Neuronal stem cell (in vitro differentiated cells): Measurements from ENCODE around the gene CANT1.

Experiments
- DNase-seq: peaks from one replicate; pipeline ENCODE4 v3.0.0-alpha.2; 2013; ENCODE audit warnings: low spot score
- H2AFZ ChIP-seq: one replicate; pipeline ENCODE4 v1.6.1; 2013; ENCODE audit warnings: mild to moderate bottlenecking, low read length, inconsistent platforms
- H2AK5ac ChIP-seq: 2 replicates; pipeline ENCODE4 v1.6.1; 2013; ENCODE audit warnings: low read depth, mild to moderate bottlenecking, inconsistent platforms, low read length, moderate library complexity, mixed read lengths
- H2BK120ac ChIP-seq: 2 replicates; pipeline ENCODE4 v1.6.1; 2013; ENCODE audit warnings: low read depth, mild to moderate bottlenecking, inconsistent platforms, low read length, moderate library complexity, mixed read lengths
- H2BK12ac ChIP-seq: one replicate; pipeline ENCODE4 v1.6.1; 2013; ENCODE audit warnings: low read length, inconsistent platforms
- H2BK15ac ChIP-seq: 2 replicates; pipeline ENCODE4 v1.6.1; 2013; ENCODE audit warnings: mild to moderate bottlenecking, low read length, inconsistent platforms, mixed read lengths
- H2BK5ac ChIP-seq: one replicate; pipeline ENCODE4 v1.6.1; 2013; ENCODE audit warnings: inconsistent platforms, mild to moderate bottlenecking, low read length, moderate library complexity
- H3K14ac ChIP-seq: one replicate; pipeline ENCODE4 v1.6.1; 2013; ENCODE audit warnings: low read length, inconsistent platforms
- H3K18ac ChIP-seq: 2 replicates; pipeline ENCODE4 v1.6.1; 2013; ENCODE audit warnings: low read length, inconsistent platforms
- H3K23ac ChIP-seq: 2 replicates; pipeline ENCODE4 v1.6.1; 2013; ENCODE audit warnings: low read depth, mild to moderate bottlenecking, mixed read lengths, low read length, inconsistent platforms; ENCODE audit not compliant: poor library complexity
- H3K27ac ChIP-seq: replicated peaks from 3 replicates; pipeline ENCODE4 v1.5.1; 2013; ENCODE audit warnings: low read length, inconsistent platforms
- H3K27me3 ChIP-seq, 3 experiments: 2 replicates each; pipeline ENCODE4 v1.6.1; 2013; ENCODE audit warnings: low read length in 3 of 3, mild to moderate bottlenecking in 2 of 3, inconsistent platforms in 1 of 3, low read depth in 1 of 3, mixed read lengths in 1 of 3, moderate library complexity in 1 of 3; ENCODE audit not compliant: control insufficient read depth in 3 of 3, insufficient read depth in 3 of 3
- H3K36me3 ChIP-seq, 2 donors: replicated peaks in 1 of 2; 2 replicates each; pipeline ENCODE4 v1.6.1; 2013; ENCODE audit warnings: low read length in 2 of 2; ENCODE audit not compliant: control insufficient read depth in 2 of 2, insufficient read depth in 2 of 2
- H3K4ac ChIP-seq: 2 replicates; pipeline ENCODE4 v1.6.1; 2013; ENCODE audit warnings: inconsistent platforms, mild to moderate bottlenecking, low read length, moderate library complexity
- H3K4me1 ChIP-seq, 2 donors: 1 replicate in 1 of 2; 2 replicates in 1 of 2; pipeline ENCODE4 v1.6.1; 2013; ENCODE audit warnings: low read length in 2 of 2, low read depth in 1 of 2; ENCODE audit not compliant: control insufficient read depth in 2 of 2, insufficient read depth in 1 of 2
- H3K4me2 ChIP-seq: one replicate; pipeline ENCODE4 v1.6.1; 2013; ENCODE audit warnings: mild to moderate bottlenecking, low read length, inconsistent platforms; ENCODE audit not compliant: insufficient read depth, poor library complexity, severe bottlenecking
- H3K4me3 ChIP-seq, 2 donors: 2 replicates each; pipeline ENCODE4 v1.5.1; 2013; ENCODE audit warnings: low read length in 2 of 2, mild to moderate bottlenecking in 2 of 2, inconsistent platforms in 1 of 2, moderate library complexity in 1 of 2
- H3K79me1 ChIP-seq: one replicate; pipeline ENCODE4 v1.6.1; 2013; ENCODE audit warnings: low read depth, mild to moderate bottlenecking, inconsistent platforms, low read length, moderate library complexity
- H3K9ac ChIP-seq: one replicate; pipeline ENCODE4 v1.6.1; 2013; ENCODE audit warnings: mild to moderate bottlenecking, low read depth, low read length, inconsistent platforms; ENCODE audit not compliant: poor library complexity
- H3K9me3 ChIP-seq, 2 donors: replicated peaks in 1 of 2; 2 replicates each; pipeline versions ENCODE3 to v1.6.1; 2013; ENCODE audit warnings: low read length in 2 of 2, mild to moderate bottlenecking in 2 of 2, inconsistent platforms in 1 of 2, low read depth in 1 of 2, mixed read lengths in 1 of 2, moderate library complexity in 1 of 2; ENCODE audit not compliant: control insufficient read depth in 2 of 2, insufficient read depth in 1 of 2
- H4K8ac ChIP-seq: one replicate; pipeline ENCODE4 v1.6.1; 2013; ENCODE audit warnings: low read depth, mild to moderate bottlenecking, inconsistent platforms, low read length, moderate library complexity
- H4K91ac ChIP-seq: one replicate; pipeline ENCODE4 v1.6.1; 2013; ENCODE audit warnings: low read length, low read depth, mild to moderate bottlenecking, inconsistent platforms; ENCODE audit not compliant: poor library complexity
- WGBS, 2 donors: extraction: QIAGEN DNeasy Blood & Tissue Kit; methylation state at CpG; one replicate each; pipeline ENCODE4 v1.1.7; 2013; ENCODE audit warnings: missing lambda C conversion rate in 2 of 2, mixed read lengths in 1 of 2; ENCODE audit not compliant: insufficient read length in 2 of 2, insufficient replicate concordance in 1 of 2; ENCODE audit errors: extremely low coverage in 2 of 2; 5-methylcytosine and 5-hydroxymethylcytosine counted together

The CANT1 gene

GRCh38 chr17:79028496-79029326 is 19.1 kb upstream of the CANT1 start:
- no CpG with 5 or more reads among the region's 17 CpGs for WGBS, 2 donors
- H2AK5ac ChIP-seq: no peak overlapping the region
- peaks cover 3 to 10% of the 10 kb centered on the region in 2 donors for H3K4me1 ChIP-seq
- H2BK12ac ChIP-seq: no peak overlapping the region
- peak overlapping the region; percentile 15 for H2BK15ac ChIP-seq
- H3K79me1 ChIP-seq: no peaks in the 10 kb centered on the region
- no peaks in the 10 kb centered on the region for H3K36me3 ChIP-seq
- H3K27ac ChIP-seq: no peak overlapping the region
- no peak overlapping the region for H3K23ac ChIP-seq
- H2BK120ac ChIP-seq: no peak overlapping the region
- H3K4me3 ChIP-seq: no peak overlapping the region
- H3K9me3 ChIP-seq: no peaks in the 10 kb centered on the region
- H2AFZ ChIP-seq: no peak overlapping the region
- no peak overlapping the region for H3K4me2 ChIP-seq
- no peak overlapping the region for H3K18ac ChIP-seq
- no peak overlapping the region for H4K91ac ChIP-seq
- no peak overlapping the region for H3K4ac ChIP-seq
- H2BK5ac ChIP-seq: peak overlapping the region; percentile 20
- no peak overlapping the region for H3K9ac ChIP-seq
- no peak overlapping the region for H3K14ac ChIP-seq
- H3K27me3 ChIP-seq: peaks cover 0 to 81% (median 12%) of the 10 kb centered on the region in 3 experiments
- H4K8ac ChIP-seq: no peak overlapping the region
- DNase-seq: no peak

- peak overlapping the region; percentile 20 for H2BK5ac ChIP-seq
- no peak overlapping the region for H3K18ac ChIP-seq
- peaks cover 5 to 10% of the 10 kb centered on the region in 2 donors for H3K4me1 ChIP-seq
- H3K14ac ChIP-seq: no peak overlapping the region
- peak overlapping the region; percentile 43 for H2BK15ac ChIP-seq
- no peak overlapping the region for H3K4ac ChIP-seq
- H3K23ac ChIP-seq: no peak overlapping the region
- H3K36me3 ChIP-seq: no peaks in the 10 kb centered on the region
- H3K9ac ChIP-seq: no peak overlapping the region
- no peak overlapping the region for H4K91ac ChIP-seq
- DNase-seq: no peak
- no peak overlapping the region for H4K8ac ChIP-seq
- no peak overlapping the region for H3K4me3 ChIP-seq
- peak overlapping the region; percentile 24 for H2AK5ac ChIP-seq
- H2BK12ac ChIP-seq: no peak overlapping the region
- H3K9me3 ChIP-seq: no peaks in the 10 kb centered on the region
- H2BK120ac ChIP-seq: no peak overlapping the region
- peaks cover 0 to 83% (median 12%) of the 10 kb centered on the region in 3 experiments for H3K27me3 ChIP-seq
- H2AFZ ChIP-seq: no peak overlapping the region
- no peak overlapping the region for H3K27ac ChIP-seq
- WGBS, 2 donors: no CpG with 5 or more reads among the region's 16 CpGs
- no peaks in the 10 kb centered on the region for H3K79me1 ChIP-seq
- H3K4me2 ChIP-seq: no peak overlapping the region
These were observed 18.4 kb upstream of the CANT1 start for GRCh38 chr17:79027925-79028491.

DNA sequence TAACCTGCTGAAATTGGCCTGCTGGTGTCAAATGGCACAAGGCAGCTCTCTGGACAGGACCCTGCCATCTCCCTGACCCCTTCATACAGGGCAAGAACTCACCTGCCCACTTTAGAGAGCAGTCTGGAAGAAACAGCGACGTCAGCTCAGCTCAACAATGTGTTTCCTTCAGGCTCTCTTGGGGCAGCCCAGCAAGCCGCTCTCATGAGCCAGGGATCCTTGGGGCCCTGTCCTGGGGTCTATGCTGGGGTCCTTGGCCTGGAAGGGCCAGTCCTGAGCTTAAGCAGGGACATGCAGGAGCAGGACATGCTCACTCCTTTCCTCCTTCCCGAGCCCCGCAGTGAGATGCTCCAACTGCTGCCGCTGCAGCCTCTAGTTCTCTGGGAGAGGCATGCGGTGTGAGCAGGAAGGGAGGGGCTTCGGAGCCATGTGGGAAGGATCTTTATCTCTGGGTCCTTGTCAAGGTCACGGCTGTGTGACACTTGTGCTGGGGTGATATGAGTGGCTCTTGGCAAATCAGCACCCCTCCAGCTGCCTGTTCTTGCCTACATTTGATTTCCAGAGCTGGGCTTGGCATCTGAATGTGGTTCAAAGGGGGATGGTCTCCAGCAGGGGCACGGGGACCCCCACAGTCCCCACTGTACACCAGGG is 17.8 kb upstream of the CANT1 start:
- Histone ChIP-seq H3K4ac (no peak overlapping the region), H3K4me2 (no peak overlapping the region), H3K36me3 (no peaks in the 10 kb centered on the region), H3K14ac (no peak overlapping the region), H3K23ac (peak overlapping the region; percentile 39), H2AK5ac (peak overlapping the region; percentile 24), H2AFZ (peak overlapping the region; percentile 76), H3K79me1 (no peaks in the 10 kb centered on the region), H4K91ac (no peak overlapping the region), H3K4me3 (no peak overlapping the region), H2BK120ac (no peak overlapping the region), H2BK15ac (peak overlapping the region; percentile 43), H3K27me3 (peaks cover 0 to 86% (median 15%) of the 10 kb centered on the region in 3 experiments), H3K18ac (peak overlapping the region; percentile 31), H2BK5ac (peak overlapping the region; percentile 20), H4K8ac (no peak overlapping the region), H2BK12ac (no peak overlapping the region), H3K27ac (no peak overlapping the region), H3K9ac (no peak overlapping the region), H3K9me3 (no peaks in the 10 kb centered on the region), H3K4me1 (peaks cover 5 to 10% of the 10 kb centered on the region in 2 donors)
- no peak for DNase-seq
- no CpG with 5 or more reads among the region's 10 CpGs for WGBS, 2 donors
